ENCODE results near the gene MIOS. TPM values are rescaled to one million over a fixed set of nuclear protein-coding genes. Genes with fewer than 3 reads are reported as not detected.
"Not testable (repeated sequence)": the region's sequence is repeated elsewhere in the genome, so short reads cannot be mapped to it uniquely, and the experiment has no call there.

The MIOS gene
- total RNA-seq, 2 donors from 2014 or later: 23.6 to 32.6 TPM

DNA sequence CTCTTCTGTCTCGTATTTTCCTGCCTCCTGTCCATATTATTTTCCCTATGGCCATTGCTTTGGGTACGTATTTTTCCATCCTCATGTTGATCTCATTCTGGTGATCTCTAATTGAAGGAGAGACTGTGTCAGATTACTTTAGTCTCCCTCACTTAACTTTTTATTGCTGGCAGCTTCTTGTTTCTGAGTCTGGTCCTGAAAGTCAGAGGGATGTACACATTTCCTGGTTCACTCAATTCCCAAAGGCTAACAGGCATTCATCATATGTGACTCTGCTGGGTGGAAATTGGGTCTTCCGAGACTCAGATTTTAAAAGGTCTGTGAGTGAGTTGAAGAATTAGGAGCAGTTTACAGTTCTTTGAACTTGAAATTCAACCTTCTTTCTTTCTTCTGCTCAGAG is 84.8 kb downstream of the MIOS start:
- no peaks in the 10 kb centered on the region for H3K4me1 ChIP-seq (ENCODE audit: control insufficient read depth in 1 of 2, low read depth in 2 of 2)
- H3K27ac ChIP-seq: no peak overlapping the region
- no peaks in the 10 kb centered on the region for H3K36me3 ChIP-seq
- no peaks in the 10 kb centered on the region for H3K9me3 ChIP-seq
- TF ChIP-seq, protein P1, sequence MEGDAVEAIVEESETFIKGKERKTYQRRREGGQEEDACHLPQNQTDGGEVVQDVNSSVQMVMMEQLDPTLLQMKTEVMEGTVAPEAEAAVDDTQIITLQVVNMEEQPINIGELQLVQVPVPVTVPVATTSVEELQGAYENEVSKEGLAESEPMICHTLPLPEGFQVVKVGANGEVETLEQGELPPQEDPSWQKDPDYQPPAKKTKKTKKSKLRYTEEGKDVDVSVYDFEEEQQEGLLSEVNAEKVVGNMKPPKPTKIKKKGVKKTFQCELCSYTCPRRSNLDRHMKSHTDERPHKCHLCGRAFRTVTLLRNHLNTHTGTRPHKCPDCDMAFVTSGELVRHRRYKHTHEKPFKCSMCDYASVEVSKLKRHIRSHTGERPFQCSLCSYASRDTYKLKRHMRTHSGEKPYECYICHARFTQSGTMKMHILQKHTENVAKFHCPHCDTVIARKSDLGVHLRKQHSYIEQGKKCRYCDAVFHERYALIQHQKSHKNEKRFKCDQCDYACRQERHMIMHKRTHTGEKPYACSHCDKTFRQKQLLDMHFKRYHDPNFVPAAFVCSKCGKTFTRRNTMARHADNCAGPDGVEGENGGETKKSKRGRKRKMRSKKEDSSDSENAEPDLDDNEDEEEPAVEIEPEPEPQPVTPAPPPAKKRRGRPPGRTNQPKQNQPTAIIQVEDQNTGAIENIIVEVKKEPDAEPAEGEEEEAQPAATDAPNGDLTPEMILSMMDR (IDR thresholded peaks at IDR 0.05): no peak
- no peaks in the 10 kb centered on the region for H3K27me3 ChIP-seq (replicated peaks; ENCODE audit: insufficient read depth)
- DNase-seq (ENCODE audit: low spot score): no peak
- no peak overlapping the region for H3K4me3 ChIP-seq
- ATAC-seq (ENCODE audit: insufficient number of reproducible peaks, low FRiP score, low read depth): no peak

DNA sequence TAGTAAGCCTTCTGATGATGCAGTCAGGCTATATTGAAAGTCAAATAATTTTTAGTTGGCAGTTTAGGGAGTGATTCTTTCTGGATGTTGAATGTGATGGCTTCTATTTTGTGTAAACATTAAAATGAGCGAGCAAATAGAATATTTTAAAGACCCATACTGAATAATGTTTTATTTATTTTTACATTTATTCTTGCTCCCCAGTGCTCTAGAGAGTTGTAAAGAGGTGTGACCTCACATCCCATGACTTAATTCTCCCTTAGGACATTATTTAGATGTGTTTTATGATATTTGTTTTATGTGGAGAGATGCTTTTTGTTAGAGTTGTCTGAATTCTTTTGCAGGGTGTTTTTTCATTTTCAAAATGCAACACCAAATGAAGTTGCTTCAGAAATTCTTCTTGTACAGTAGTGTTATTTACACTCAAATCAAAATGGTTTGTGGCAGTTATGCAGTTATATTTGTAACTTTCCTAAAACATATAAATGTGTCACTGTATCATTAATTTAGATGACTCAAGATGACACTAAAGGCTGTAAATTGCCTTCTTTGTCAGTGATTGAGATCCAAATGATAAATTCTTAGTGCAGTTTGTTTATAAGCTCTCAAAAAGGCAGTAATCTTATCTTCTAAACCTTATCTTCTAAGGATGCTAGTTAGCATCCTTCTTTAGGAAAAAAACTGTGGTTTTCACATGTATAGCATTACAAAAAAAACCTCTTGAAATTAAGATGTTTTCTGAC is 86.3 kb downstream of the MIOS start:
- DNase-seq (ENCODE audit: low spot score): no peak
- no peaks in the 10 kb centered on the region for H3K36me3 ChIP-seq
- no peak overlapping the region for H3K27ac ChIP-seq
- no peaks in the 10 kb centered on the region for H3K4me1 ChIP-seq (ENCODE audit: control insufficient read depth in 1 of 2, low read depth in 2 of 2)
- H3K27me3 ChIP-seq (replicated peaks; ENCODE audit: insufficient read depth): no peaks in the 10 kb centered on the region
- TF ChIP-seq, protein P1 (IDR thresholded peaks at IDR 0.05): no peak
- peaks cover 3% of the 10 kb centered on the region for H3K9me3 ChIP-seq
- no peak overlapping the region for H3K4me3 ChIP-seq
- ATAC-seq (ENCODE audit: insufficient number of reproducible peaks, low FRiP score, low read depth): no peak

DNA sequence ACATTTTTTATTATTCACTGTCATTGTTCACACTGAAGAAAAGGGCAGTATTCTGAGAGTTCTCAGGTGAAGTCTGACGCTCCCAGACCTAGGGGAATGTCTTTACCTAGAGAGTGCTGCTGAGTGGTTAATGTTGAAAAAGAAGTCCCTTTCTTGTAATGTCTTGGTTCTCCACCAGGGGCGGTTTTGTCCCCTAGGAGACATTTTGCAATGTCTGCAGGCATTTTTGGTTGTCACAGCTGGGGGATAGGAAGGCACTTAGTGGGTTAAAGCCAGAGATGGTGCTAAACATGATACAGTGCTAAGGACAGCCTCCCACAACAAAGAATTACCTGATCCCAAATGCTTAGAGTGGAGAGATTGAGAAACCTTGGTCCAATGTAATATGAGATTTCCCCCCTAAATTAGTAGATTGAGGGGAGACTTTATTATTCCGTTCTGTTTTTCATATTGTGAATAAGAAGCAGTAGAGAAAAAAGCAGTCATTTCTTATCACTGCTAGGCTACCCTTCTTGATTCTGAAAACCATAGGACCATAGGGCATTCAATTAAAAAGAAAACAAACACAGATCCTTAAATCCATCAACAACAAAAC is 87.0 kb downstream of the MIOS start:
- no peaks in the 10 kb centered on the region for H3K4me1 ChIP-seq (ENCODE audit: control insufficient read depth in 1 of 2, low read depth in 2 of 2)
- DNase-seq (ENCODE audit: low spot score) (no peak), ATAC-seq (ENCODE audit: insufficient number of reproducible peaks, low FRiP score, low read depth) (no peak)
- no peaks in the 10 kb centered on the region for H3K36me3 ChIP-seq
- H3K9me3 ChIP-seq: peaks cover 3% of the 10 kb centered on the region
- TF ChIP-seq, protein P1 (IDR thresholded peaks at IDR 0.05): peak; percentile 33
- no peak overlapping the region for H3K27ac ChIP-seq
- H3K27me3 ChIP-seq (replicated peaks; ENCODE audit: insufficient read depth): no peaks in the 10 kb centered on the region
- H3K4me3 ChIP-seq: no peak overlapping the region

DNA sequence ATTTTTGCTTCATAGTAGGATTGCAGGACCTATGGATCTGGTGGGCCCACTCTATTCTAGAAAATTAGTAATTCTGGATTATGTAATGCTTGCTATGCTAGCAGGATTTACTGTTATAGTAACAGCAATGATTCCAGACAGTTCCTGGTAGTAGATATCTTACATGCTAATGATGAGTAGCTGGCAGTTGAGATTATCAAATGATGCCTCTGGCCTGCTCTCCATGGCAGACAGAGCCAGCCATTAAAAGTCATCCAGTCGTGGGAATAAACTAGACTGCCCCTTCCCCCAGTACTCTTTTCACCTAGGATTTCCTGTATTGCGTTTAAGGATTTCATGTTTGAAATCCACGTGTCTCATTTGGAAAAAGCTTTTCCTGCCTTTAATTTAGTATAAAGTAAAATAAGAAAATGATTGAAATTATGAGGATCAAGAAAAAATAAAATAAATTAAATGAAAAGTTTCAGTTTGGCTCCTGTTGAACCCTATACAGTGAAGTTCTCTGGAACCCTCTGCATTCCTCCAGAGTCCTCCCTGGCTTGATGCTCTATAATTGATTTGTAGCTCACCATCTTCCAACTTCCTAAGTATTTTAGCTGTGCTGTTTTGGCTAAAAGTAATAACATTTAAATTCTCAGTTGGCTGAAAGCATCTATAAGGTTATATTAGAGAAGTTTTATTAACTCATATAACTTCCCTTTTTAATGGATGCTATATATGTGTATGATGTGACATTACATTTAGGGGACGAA is 88.5 kb downstream of the MIOS start:
- Histone ChIP-seq H3K4me1 (ENCODE audit: control insufficient read depth in 1 of 2, low read depth in 2 of 2) (no peaks in the 10 kb centered on the region), H3K36me3 (no peaks in the 10 kb centered on the region), H3K4me3 (no peak overlapping the region), H3K27ac (no peak overlapping the region), H3K27me3 (replicated peaks; ENCODE audit: insufficient read depth) (no peaks in the 10 kb centered on the region), H3K9me3 (peaks cover 3% of the 10 kb centered on the region)
- TF ChIP-seq, protein P1 (IDR thresholded peaks at IDR 0.05): no peak
- ATAC-seq (ENCODE audit: insufficient number of reproducible peaks, low FRiP score, low read depth): no peak
- no peak for DNase-seq (ENCODE audit: low spot score)

DNA sequence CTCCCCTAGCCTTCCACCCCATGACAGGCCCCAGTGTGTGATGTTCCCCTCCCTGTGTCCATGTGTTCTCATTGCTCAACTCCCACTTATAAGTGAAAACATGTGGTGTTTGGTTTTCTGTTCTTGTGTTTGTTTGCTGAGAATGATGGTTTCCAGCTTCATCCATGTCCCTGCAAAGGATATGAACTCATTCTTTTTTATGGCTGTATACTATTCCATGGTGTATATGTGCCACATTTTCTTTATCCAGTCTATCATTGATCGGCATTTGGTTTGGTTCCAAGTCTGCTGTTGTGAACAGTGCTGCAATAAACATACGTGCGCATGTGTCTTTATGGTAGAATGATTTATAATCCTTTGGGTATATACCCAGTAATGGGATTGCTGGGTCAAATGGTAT is 89.8 kb downstream of the MIOS start:
- not testable (repeated sequence) for H3K9me3 ChIP-seq; H3K36me3 ChIP-seq; H3K4me1 ChIP-seq (ENCODE audit: control insufficient read depth in 1 of 2, low read depth in 2 of 2); DNase-seq (ENCODE audit: low spot score); H3K27ac ChIP-seq; H3K27me3 ChIP-seq (replicated peaks; ENCODE audit: insufficient read depth); H3K4me3 ChIP-seq; ATAC-seq (ENCODE audit: insufficient number of reproducible peaks, low FRiP score, low read depth)

Other genes starting within 250 kb of the MIOS start
- 1 to 10 TPM; 2.4 to 3.0 TPM for gene COL28A1, start 31.0 kb upstream of the MIOS start, total RNA-seq
- gene UMAD1, start 73.9 kb downstream of the MIOS start, total RNA-seq: 10 to 100 TPM; 12.9 to 23.9 TPM
- gene RPA3, start 151.7 kb downstream of the MIOS start, total RNA-seq: 10 to 100 TPM in 1 of 2 donors, 1 to 10 TPM in 1; 2.7 to 13.7 TPM

Data from thoracic aorta (tissue), 2 donors.